Mononuclear cell (primary cell): ENCODE results near the gene GSTCD. TPM values are rescaled to one million over a fixed set of nuclear protein-coding genes. Genes with fewer than 3 reads are reported as not detected.

Source experiments
- H3K27me3 ChIP-seq: 2 replicates; pipeline ENCODE4 v1.6.0; 2011; ENCODE audit warnings: low read length, control low read depth; ENCODE audit not compliant: insufficient read depth
- H3K4me1 ChIP-seq: 2 replicates; pipeline ENCODE4 v1.5.1; 2011; ENCODE audit warnings: mild to moderate bottlenecking, low read length, control low read depth; ENCODE audit not compliant: insufficient read depth
- H3K4me3 ChIP-seq: 2 replicates; pipeline ENCODE4 v1.5.1; 2011; ENCODE audit warnings: mild to moderate bottlenecking, low read length, moderate library complexity
- H3K9me3 ChIP-seq: 2 replicates; pipeline ENCODE4 v1.5.1; 2011; ENCODE audit warnings: low read depth, mild to moderate bottlenecking, control low read depth, low read length
- total RNA-seq: library from RNA; depleted of rRNA; stranded (reverse); fragments of >200 nt; gene quantifications from one replicate; pipeline ENCODE4 v1.2.3, GENCODE V29; 2012

Gene GSTCD
- total RNA-seq, 1 donor, result 4.6 TPM

- Histone ChIP-seq H3K9me3 (peaks cover 4% of the 10 kb centered on the region), H3K27me3 (no peaks in the 10 kb centered on the region), H3K4me1 (no peaks in the 10 kb centered on the region), H3K4me3 (no peak overlapping the region)
Observed at GRCh38 chr4:105859233-105859632, 150.6 kb downstream of the GSTCD start.

- no peaks in the 10 kb centered on the region for H3K27me3 ChIP-seq
- H3K4me1 ChIP-seq, result no peaks in the 10 kb centered on the region
- H3K9me3 ChIP-seq, result no peaks in the 10 kb centered on the region
- no peak overlapping the region for H3K4me3 ChIP-seq
Observed at GRCh38 chr4:105870963-105871362, 162.4 kb downstream of the GSTCD start.

DNA sequence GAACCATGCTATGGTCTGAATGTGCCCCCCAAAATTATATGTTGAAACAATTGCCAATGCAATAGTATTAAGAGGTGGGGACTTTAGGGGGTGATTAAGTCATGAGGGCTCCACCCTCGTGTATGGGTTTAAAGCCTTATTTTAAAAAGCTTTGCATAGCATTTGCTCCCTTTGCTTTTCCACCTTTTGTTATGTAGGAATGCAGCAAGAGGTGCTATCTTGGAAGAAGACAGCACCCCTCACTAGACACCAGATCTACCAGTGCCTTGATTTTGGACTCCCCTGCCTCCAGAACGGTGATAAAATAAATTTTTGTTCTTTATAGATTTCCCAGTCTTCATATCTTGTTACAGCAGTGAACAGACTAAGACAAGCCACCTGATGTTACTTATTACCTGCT lies 163.4 kb downstream of the GSTCD start:
- Histone ChIP-seq H3K4me3 (no peak overlapping the region), H3K4me1 (no peaks in the 10 kb centered on the region), H3K9me3 (no peaks in the 10 kb centered on the region), H3K27me3 (no peaks in the 10 kb centered on the region)

GRCh38 chr4:105875233-105875632 lies 166.6 kb downstream of the GSTCD start:
- no peak overlapping the region for H3K4me3 ChIP-seq

DNA sequence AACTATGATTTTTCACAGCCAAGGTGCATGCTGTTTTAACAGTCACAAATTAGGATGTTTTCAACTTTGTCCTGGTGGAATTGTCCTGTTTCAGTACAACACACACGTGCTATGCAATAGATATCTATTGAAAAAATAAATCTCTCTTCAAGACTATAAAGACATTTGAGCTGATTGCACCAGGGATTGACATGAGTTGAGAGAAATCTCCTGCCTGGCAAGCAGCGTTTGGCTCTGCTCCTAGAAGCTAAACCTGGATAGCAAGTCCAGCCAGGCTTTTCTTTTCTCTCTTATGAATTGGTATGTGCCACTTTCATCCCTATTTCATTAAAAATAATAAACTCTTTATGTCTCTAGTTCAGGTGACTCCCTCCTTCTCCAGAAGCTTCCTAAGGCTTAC lies 170.1 kb downstream of the GSTCD start:
- Histone ChIP-seq H3K9me3 (no peaks in the 10 kb centered on the region), H3K4me1 (no peaks in the 10 kb centered on the region), H3K27me3 (peaks cover 2% of the 10 kb centered on the region), H3K4me3 (no peak overlapping the region)

More at GRCh38 chr4:105875233-105875632, 166.6 kb downstream of the GSTCD start:
- H3K9me3 ChIP-seq, result no peaks in the 10 kb centered on the region
- peaks cover 2% of the 10 kb centered on the region for H3K27me3 ChIP-seq
- no peaks in the 10 kb centered on the region for H3K4me1 ChIP-seq

DNA sequence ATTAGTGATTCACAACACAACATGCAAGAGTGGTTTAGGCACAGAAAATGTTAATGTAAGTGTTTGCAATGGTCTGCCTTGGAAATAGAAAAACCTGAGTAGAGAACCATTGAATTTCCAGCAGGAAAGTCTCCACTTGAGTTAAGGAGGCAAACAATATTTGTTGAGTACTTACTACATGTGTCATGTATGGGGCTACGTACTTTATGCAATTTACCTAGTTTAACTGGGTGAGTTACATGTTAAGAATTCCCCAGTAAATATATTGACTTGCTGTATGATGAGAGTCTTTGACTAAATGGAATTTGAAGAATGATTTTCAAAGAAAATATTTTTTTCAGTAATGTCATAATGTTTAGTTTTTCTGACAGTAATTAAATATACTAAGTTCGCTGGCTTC lies 178.9 kb downstream of the GSTCD start:
- Histone ChIP-seq H3K4me3 (no peak overlapping the region), H3K9me3 (no peaks in the 10 kb centered on the region), H3K4me1 (no peaks in the 10 kb centered on the region), H3K27me3 (peaks cover 7% of the 10 kb centered on the region)

- H3K4me3 ChIP-seq, result no peak within 1 kb of the TSS
- H3K27me3 ChIP-seq, result peaks cover 64% of the 10 kb centered on the region
- no peaks in the 10 kb centered on the region for H3K4me1 ChIP-seq
- H3K9me3 ChIP-seq, result no peaks in the 10 kb centered on the region
Observed at GRCh38 chr4:105894660-105895582, 186.3 kb downstream of the GSTCD start, which contains the start of gene NPNT. Gene NPNT, plus strand, starts transcription at chr4:105895471. Its CDS starts 182 bp downstream, at chr4:105895653.

DNA sequence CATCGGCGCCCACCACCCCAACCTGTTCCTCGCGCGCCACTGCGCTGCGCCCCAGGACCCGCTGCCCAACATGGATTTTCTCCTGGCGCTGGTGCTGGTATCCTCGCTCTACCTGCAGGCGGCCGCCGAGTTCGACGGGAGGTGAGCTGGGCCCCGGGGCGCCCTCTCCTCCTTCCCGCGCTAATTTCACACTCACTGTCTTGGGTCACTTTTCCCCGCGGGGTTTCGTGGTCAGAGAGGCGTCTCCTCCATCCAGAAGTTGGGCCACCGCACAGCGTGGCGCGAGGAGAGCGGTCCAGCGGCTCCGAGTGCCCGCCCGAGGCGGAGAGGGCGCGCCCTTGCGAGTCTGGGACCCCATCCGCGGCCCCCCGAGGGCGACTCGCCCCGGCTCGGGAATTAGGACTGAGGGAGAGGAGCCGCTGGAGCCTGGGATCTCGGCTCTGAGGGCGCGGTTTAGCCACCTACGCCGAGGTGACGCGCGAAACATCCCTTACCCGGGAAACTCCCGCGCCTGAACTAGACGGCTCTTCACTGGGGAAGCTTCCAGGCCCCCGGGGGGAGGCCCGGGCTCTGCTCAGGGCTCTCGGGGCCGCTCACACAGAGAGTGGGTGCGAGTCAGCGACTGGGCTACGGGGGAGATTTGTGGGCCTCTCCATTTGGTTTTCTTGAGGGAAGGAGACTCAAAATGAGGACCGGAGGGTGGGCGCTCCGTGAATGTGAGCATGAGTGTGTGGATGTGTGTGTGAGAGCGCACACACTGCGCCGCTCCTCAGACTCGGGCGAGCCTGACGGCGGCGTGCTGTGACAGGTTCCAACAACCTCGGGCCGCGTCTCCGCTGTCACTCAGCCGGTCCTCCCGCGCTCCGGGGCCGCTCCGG lies 187.2 kb downstream of the GSTCD start:
- no peak overlapping the region for H3K4me3 ChIP-seq
- no peaks in the 10 kb centered on the region for H3K9me3 ChIP-seq
- H3K4me1 ChIP-seq, result no peaks in the 10 kb centered on the region
- H3K27me3 ChIP-seq, result peaks cover 68% of the 10 kb centered on the region

GRCh38 chr4:105896461-105896942 lies 187.9 kb downstream of the GSTCD start:
- no peak overlapping the region for H3K4me3 ChIP-seq

More at GRCh38 chr4:105896461-105896942, 187.9 kb downstream of the GSTCD start:
- peaks cover 68% of the 10 kb centered on the region for H3K27me3 ChIP-seq
- H3K4me1 ChIP-seq, result no peaks in the 10 kb centered on the region
- no peaks in the 10 kb centered on the region for H3K9me3 ChIP-seq

Other genes with a start within 250 kb of the GSTCD start
- gene PPA2, start 234.7 kb upstream of the GSTCD start, total RNA-seq, result 85.3 TPM
- gene ARHGEF38, start 156.2 kb upstream of the GSTCD start, total RNA-seq, result not detected
- 21.4 TPM for gene INTS12, start 95 bp upstream of the GSTCD start, total RNA-seq
- not detected for gene NPNT, start 186.7 kb downstream of the GSTCD start, total RNA-seq